HG02840 (cell line): ENCODE data around the gene L3MBTL1.

ENCODE experiments used
- ATAC-seq: cut with Tn5 transposase; IDR thresholded peaks from one replicate; pipeline ENCODE4 v1.9.1; 2021; ENCODE audit warnings: mild to moderate bottlenecking, moderate library complexity, moderate number of reproducible peaks; ENCODE audit not compliant: unreplicated experiment, low FRiP score

L3MBTL1 gene

DNA sequence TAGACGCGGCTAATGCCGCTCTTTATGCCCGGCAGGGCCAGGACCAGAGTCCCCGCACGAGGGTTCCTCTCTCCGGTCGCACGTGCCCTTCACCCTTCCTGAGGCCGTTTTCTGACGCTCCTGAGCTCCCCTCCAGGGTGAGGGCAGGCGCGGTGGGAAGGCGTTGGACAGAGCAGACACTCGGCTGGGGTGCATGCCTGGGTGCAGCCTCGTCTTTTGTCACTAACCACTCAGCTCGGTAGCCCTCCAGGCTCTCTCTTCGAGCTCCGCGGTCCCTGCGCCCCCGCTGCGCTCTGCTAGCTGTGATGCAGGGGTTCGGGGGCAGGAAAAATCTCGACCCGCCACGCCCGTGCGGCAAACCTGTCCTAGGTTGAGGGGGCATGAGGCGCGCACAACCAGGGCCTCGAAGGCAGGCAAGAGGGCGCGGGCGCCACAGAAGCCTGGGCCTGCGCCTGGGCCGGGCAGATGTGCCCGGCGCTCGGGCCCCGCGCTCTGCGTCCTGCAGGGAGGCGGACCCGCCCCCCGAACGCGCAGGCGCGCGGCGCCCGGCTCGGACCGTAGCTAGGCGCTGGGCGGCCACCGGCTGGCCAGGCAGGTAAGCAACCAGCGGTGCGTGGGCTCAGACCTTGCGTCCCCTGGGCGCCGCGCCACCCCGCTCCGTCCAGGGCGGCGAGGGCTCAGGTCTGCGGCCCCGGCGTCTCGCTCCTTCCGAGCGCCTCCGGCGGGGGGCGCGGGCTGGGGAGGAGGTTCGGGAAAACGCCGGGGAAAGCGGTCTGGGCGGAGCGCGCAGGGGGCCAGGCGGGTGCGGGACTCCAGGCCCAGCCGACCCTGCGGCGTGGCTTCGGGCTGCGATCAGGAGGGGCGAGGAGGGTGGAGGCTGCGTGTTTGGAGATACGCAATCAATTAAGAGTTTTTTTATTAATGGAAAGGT lies at the start of gene L3MBTL1:
Gene L3MBTL1, plus strand, starts transcription at position 548 of the 931 bp plus-strand sequence. CDS start 5,807 bp downstream, outside the sequence.
- no peak for ATAC-seq

DNA sequence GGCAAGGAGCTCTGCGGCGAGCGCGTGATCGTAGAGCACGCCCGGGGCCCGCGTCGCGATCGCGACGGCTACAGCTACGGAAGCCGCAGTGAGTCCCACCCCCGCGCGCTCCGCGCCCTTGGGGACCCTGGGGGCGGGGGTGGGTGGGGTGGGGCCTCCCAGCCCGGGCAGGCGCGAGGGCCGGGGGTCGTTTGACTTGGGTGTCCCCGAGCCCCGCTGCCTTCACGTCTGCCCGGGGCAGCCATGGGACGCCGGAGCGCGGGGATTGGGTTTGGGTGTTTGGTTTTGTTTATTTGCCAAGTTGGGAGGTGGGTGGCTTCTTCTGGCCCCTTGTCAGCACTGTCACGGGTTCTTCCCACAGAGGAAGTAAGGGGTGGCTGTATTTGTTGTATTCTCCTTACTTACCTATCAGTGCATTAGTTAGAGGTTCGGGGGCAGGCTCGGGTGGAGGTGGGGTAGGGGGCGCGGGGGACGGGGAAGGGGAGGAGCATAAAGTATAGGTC lies 49.0 kb upstream of the L3MBTL1 start:
- no peak for ATAC-seq

DNA sequence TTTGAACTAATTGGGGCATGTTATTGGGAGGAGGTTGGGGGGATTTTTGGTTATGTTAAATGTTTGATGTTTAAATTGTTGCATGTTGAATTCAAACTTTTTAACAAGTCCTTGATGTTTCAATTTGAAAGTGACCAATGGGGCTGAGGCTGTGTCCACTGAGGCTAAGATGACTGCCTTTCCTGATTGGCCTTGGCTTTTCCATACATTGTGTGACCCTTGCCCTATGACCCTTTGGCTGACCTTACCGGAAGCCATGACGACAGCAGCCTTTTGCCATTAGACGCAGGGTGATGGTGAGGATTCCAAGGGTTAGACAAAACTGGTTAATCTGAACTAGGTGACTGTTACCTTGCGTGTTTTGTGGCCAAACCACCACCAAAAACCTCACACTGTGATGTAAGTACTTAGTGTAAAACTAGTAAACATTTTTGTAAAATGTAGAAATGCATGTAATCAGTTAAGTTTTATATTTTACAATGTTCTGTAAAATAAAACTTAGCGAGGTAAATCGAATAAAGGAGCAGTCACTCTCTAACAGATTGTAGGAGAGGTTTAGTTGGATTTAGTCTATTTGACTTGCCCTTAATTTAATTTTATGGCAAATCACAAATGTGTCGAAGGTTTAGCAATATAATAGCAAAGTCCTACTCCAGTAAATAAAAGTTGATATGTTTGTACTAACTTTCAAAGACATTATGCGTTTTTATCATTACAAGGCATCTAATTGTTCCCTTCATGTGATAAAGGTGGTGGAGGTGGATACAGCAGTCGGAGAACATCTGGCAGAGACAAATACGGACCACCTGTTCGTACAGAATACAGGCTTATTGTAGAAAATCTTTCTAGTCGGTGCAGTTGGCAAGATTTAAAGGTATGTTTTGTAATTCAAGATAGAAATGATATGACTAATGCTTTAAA lies 48.2 kb upstream of the L3MBTL1 start:
- ATAC-seq: no peak

DNA sequence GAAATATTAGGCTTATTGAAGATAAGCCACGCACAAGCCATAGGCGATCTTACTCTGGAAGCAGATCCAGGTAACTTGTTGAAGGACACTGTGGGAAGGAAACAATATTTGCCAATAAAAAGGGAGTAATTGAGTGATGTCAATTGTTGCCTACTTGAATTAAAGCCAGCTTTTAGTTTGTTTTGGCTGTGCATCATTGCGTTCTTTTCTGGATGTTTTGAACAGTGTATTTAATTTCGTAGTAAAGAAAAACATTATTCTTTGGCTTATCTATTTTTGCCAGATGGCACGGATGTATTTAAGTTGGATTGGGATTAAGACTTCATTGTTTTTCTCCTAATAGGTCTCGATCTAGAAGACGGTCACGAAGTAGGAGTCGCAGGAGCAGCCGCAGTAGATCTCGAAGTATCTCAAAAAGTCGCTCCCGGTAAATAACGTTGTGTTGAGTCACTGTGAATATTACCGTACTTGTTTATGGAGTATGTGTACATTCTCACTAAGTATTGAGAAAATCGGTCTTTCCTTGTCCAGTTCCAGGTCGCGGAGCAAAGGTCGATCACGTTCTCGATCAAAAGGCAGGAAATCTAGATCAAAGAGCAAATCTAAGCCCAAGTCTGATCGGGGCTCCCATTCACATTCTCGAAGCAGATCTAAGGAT lies 47.2 kb upstream of the L3MBTL1 start:
- ATAC-seq: no peak

DNA sequence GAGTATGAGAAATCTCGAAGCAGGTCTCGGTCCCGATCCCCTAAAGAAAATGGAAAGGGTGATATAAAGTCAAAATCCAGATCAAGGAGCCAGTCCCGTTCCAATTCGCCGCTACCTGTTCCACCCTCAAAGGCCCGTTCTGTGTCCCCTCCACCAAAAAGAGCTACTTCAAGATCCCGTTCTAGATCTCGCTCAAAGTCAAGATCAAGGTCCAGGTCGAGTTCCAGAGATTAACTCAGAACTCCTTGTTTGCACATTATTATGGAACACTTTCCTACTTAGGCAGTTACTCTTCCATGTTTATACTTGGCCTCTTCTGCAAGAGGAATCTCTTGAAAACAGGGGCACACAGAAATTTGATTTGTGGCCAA lies 46.7 kb upstream of the L3MBTL1 start:
- no peak for ATAC-seq

DNA sequence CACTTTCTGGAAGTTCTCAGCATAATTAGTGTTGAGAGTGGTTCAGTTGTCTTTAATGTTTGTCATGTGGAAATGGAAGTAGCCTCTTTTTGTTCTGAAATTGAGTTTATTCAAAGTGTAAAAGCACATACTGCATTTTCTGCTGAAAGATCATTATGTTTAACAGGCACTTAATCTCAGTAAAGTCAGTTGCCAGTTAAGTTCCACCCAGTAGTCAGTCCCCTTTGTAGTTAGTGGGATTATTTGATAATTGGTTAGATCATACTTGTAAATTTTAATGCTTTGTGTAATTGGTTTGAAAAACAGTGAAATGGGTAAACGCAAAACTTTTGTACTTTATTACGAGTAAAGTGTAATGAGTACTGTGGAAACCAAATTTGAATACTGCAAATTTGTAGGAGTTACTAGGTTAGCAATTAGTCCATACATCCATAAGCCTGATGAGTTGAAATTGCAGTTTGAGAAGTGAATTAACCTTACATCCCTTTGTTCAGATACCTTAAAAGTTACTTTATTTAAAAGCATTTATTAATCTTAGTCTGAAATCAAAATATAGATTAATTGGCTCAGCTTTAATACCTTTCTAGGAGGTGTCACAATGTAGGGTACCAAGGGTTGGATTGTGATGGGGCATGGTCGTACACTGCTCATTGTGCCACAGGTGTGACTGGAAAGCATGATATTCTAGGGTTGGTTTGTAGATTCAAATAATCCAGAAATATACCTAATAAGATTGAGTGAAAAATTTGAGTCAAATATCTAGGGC lies 45.4 kb upstream of the L3MBTL1 start:
- ATAC-seq: no peak

DNA sequence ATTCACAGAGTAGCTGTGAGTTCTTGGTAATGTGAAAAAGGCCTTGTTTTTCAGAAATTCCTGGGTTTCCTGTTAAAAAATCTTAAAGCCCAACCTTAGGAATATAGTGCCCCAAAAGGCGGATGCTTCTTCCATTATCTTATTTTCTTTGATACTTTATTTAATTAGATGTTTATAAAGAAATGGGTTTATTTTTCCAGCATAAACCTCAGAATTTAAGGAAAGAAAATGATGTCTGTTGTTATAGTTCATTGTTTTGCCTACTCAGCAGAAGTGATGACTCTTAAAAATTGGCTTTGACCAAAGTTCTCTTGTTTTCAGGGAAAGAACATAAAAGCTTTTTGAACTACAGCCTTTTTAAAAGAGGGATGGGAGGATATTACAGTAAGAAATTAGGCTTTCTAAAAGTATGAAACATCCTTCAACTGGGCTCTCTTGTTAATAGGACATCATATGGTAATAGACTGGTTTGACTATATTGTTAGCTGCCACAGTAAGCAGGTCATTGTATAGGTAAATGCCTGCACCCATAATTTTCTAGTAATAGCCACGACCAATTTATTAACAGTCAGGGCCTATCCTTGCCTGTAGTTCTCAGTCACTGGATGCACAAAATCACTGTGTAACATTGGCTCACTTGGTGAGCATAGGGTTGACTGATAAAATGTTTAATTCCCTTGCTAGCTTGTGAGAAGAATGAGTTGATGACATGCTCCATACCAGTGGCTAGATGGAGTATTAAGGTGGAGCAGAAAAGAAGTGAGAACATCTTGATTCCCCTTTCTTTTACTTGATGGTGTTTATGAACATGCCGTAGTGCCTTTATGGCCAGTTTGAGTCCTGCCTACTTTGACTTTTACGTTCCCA lies 44.6 kb upstream of the L3MBTL1 start:
- no peak for ATAC-seq

DNA sequence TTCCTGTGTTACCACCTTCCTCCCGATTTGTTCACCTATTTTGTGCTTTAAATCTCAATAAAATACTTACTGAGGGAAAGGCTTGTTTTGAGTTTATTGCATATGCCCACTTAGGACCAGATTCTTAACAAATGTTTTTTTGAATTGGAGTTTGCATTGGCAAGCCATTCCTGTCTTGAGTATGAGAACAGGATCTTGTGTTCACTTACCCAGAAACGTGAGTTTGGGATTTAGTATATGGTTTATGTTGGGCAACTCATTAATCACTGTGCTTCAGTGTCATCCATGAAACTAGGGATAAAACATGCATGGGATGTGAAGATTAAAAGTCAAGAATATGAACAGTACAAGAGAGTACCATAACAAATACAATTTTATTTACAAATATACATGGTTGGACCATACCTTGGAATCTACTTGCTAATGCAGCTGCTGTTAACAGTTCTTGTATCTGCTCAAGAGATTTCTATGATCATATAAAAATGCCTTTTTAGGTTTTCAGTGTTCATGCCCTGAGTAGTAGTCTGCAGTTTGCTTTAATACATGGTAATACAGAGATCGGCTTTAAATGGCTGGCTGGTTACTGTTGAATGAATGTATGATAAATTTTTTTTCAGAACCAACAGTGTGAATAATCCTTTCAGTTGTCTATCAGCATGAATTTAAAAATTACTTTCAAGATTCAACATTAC lies 43.8 kb upstream of the L3MBTL1 start:
- no peak for ATAC-seq

DNA sequence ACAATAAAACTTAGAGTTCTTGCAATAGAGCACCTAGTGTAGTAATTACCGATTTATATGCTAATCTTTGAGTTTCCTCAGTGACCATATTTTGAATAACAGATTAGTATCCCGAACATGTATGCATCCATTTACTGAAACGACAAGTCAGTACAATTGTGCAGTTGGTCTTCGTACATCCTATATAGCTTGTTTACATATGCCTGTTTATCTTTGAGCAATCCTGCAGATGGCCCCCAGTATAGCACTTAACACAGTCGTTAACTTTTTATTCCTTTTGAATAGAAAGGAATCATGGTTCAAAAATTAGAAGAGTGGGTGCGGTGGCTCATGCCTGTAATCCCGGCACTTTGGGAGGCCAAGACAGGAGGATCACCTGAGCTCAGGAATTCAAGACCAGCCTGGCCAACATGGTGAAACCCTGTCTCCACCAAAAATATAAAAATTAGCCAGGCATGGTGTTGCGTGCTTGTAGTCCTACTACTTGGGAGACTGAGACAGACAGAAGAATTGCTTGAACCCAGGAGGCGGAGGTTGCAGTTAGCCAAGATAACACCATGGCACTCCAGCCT lies 43.2 kb upstream of the L3MBTL1 start:
- ATAC-seq: no peak

DNA sequence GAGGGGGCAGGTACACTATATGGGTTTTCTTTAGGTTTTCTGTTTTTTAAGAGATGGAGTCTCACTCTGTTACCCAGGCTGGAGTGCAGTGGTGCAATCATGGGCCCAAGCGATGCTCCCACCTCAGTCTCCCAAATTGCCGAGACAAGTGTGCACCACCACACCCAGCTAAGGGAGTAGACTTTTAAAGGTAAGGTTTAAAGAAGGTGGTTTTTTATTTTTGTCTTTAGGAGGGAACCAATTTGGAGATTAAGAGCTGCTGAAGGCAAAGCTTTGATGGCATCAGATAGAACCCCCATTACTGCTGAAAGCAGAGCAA lies 41.9 kb upstream of the L3MBTL1 start:
- ATAC-seq: no peak

DNA sequence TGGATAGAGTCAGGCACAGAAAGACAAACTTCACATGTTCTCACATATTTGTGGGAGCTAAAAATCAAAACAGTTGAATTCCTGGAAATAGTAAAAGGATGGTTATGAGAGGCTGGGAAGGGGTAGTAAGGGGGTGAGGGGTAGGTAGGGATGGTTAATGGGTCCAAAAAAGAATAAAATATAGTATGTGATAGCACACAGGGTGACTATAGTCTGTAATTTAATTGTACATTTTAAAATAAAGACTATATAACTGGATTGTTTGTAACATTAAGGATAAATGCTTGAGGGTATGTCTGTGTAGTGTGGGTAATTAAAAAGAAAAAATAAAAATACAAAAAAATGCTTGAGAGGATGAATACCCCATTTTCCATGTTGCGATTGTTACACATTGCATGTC lies 39.9 kb upstream of the L3MBTL1 start:
- ATAC-seq: no peak

DNA sequence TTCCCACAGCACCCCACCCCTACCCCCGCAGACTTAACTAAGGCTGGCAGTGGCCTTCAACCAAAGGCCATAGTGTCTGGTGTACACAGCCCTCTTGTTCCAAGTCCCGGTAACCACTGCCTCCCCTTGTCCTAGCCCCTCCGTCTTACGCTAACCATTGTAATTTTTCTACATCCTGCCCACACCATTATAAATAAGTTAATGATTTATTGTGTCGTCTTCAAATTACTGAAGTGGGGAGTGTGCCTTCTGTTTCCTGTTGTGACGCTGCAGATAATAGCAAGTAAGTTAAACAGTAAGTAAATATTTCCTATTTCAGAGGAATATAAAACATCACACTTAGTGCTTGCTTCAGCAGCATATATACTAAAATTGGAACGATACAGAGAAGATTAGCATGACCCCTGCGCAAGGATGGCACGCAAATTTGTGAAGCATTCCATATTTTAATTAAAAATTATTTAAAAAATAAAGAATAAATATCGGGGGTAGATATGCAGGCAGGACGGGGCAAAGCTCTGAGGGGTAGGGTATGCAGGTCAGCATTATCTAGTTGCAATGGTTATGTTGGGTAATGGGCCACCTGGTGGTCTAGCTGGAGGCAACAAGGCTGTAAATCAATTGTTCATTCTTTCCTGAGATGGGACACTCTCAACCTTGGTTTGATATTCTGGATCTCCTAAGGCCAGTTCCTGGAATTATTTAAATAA lies 34.7 kb upstream of the L3MBTL1 start:
- ATAC-seq: no peak

DNA sequence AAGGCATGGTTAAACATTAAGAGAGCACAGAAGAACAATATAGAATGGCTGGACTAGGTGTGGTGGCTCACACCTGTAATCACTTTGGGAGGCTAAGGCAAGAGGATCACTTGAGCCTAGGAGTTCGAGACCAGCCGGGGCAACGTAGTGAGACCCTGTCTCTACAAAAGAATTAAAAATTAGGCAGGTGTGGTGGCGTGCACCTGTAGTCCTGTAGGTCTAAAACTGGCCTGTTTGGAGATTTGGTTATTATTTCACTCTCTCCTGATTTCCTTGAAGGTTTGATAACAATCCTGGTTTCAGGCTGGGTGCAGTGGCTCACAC lies 34.2 kb upstream of the L3MBTL1 start:
- ATAC-seq: no peak

DNA sequence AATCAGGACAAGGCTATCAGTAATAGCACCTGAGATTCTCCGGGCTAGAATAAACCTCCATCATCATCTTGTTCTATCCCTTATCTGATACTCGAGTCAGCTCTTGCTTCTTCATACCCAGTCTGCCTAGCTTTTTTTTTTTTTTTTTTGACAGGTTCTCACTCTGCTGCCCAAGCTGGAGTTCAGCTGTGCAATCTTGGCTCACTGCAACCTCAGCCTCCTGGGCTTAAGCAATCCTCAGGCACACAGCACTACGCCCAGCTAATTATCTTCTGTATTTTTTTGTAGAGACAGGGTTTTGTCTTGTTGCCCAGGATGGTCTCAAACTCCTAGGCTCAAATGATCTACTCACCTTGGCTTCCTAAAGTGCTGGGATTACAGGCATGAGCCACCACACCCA lies 30.3 kb upstream of the L3MBTL1 start:
- no peak for ATAC-seq

DNA sequence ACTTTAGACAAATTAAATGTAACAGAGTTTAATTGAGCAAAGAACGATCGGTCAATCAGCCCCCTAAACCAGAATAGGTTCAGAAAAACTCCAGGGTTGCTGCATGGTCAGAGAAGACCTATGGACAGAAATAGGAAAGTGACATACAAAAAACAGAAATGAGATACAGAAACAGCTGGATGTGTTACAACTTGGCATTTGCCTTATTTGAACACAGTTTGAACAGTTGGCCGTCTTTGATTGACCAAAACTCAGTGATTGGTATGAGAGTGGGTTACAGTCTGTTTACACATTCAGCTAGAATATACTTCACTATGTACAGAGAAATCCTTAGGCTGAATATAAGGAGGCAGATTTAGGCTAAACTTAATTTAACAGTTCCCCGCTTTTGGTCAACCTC lies 29.9 kb upstream of the L3MBTL1 start:
- no peak for ATAC-seq

DNA sequence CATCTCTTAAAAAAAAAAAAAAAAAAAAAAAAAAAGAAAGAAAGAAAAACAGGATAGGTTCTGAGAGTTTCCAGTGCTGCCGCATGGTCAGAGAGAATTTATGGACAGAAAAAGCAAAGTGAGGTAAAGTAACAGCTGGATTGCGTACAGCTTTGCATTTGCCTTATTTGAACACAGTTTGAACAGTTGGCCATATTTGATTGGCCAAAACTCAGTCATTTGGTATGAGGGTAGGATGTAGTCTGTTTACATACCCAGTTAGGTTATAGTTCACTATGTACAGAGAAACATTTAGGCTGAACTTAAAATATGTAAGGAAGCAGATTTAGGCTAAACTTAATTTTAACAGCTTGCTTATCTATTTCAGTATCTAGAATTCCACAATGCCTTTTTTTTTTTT lies 17.5 kb upstream of the L3MBTL1 start:
- ATAC-seq: no peak

DNA sequence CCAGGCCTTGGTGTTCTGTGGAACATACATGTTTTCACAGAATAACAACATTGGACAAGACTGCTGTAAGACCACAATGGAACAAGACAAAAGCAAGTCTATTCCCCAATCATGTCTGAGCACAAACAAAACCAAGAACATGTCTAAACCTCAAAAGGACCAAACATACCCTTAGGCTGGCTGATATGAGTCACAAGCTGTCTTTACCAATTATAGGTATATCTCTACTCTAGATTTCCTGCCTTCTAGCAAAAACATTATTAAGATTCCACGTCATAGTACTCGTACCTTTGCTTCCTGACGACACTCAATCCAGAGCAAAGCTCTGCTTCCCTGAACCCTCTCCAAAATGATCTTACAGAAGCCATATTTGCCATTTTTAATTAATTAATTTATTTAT lies 15.4 kb upstream of the L3MBTL1 start:
- ATAC-seq: no peak

DNA sequence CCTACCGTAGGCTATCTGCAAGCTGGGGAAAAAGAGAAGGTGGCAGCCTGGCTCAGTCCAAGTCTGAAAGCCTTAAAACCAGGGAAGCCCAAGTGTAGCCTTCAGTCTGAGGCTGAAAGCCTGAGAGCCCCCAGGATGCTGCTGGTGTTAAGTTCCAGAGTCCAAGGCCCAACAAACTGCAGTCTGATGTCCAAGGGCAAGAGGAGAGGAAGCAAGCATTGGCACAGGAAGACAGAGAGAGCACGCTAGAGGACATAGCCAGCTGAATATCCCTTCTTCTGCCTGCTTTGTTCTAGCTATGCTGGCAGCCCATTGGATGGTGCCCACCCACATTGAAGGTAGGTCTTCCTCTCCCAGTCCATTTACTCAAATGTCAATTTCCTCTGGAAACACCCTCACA lies 12.1 kb upstream of the L3MBTL1 start:
- ATAC-seq: no peak
